ENCODE data around the gene NAB2.
A peak's percentile ranks its signal among the peaks of the same experiment; 100 is the strongest.

DNA sequence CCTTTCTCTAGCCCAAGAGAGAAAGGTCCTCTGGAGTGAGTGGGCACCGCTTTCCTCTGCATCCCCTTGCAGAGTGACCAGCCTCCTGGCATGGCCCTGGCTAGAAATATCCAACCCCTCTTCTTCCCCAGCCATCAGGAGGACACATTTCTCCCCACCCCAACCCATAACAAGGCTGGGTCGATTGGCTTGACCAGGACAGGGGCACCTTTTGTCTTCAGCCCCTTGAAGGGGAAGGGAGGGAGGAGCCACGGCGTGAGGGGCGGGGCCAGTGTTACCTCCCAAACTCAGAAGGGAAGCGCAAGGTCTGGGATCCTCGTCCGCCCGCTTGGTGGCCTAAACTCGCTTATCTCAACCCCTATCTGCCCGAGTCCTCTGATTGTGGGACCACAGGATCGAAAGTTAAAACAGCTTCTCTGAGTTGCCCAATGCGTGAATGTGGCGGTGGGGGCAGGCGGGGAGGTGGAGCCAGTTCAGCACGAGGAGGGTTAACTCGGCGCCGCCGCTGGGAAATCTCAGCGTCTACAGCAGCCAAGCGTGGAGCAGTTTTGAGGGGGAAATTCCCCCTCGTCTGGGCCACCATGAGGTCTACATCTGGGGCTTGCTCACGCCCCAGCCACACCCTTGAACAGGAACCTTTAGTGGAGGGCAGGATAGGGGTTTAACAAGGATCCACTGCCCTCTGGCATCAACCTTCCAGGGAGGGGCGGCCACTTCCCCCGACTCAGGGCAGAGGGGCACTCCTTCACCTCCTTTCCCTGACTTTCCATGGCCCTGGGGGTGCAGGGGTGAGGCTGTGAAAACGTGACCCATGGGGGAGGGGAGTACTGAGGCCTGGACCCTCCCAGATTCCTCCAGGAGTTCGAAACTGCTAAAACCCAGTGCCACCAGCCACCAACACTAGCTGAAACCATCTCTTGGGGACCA lies 21.5 kb downstream of the NAB2 start:
- TF ChIP-seq, protein P1, sequence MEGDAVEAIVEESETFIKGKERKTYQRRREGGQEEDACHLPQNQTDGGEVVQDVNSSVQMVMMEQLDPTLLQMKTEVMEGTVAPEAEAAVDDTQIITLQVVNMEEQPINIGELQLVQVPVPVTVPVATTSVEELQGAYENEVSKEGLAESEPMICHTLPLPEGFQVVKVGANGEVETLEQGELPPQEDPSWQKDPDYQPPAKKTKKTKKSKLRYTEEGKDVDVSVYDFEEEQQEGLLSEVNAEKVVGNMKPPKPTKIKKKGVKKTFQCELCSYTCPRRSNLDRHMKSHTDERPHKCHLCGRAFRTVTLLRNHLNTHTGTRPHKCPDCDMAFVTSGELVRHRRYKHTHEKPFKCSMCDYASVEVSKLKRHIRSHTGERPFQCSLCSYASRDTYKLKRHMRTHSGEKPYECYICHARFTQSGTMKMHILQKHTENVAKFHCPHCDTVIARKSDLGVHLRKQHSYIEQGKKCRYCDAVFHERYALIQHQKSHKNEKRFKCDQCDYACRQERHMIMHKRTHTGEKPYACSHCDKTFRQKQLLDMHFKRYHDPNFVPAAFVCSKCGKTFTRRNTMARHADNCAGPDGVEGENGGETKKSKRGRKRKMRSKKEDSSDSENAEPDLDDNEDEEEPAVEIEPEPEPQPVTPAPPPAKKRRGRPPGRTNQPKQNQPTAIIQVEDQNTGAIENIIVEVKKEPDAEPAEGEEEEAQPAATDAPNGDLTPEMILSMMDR (IDR thresholded peaks at IDR 0.05): no peak
- TF ChIP-seq POLR2A (IDR thresholded peaks at IDR 0.05; ENCODE audit: low read depth): no peak
- peak; percentile 54 to 64 for TF ChIP-seq POLR2AphosphoS5 (IDR thresholded peaks at IDR 0.05)
